Activated T-helper 9 cell treated with anti-CD3 and anti-CD28 coated beads, Interleukin-2, amount 50 U/mL, for 16 hours (primary cell): ENCODE results near the gene ECHDC3.

Experiments
- DNase-seq: peaks from one replicate; pipeline ENCODE4 v3.0.0-alpha.2; 2020; ENCODE audit warnings: low read depth

ECHDC3 gene

GRCh38 chr10:11748866-11749265 is 6.7 kb downstream of the ECHDC3 start:
- no peak for DNase-seq

DNA sequence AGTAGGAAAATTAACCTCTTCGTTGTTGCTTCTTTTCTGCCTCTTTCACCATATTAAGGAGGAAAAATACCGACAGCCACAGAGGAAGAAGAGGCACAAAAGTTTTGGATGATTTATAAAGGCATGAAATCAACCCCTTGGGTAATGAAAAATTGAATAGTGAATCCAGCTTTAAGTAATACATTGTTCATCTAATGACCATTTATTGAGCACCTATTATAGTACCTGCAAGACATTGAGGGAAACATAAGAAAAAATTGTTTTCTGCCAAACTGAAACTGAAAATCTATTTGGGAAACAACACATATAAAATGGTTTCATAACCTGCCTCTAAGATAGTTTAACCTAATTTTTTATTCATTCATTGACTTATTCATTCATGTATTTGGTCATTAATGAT is 8.2 kb downstream of the ECHDC3 start:
- DNase-seq: no peak

DNA sequence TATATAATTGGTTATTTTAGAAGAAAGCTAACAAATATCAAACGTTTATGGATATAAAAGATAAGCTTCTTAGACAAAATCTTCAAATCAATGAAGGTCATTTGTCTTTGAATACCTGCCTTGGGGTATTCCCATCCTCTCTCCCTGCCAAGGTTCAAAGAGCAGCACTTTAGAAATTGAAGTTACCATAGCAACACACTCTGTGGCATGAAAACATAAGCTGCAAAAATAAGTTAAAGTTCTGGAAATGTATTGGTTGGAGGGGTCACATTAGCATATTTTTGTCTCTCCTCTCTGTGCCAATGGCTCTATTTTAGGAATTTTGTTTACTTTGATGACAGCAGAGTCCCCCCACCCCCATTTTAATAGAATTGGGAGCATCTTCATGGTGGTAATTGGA is 12.0 kb downstream of the ECHDC3 start:
- no peak for DNase-seq

DNA sequence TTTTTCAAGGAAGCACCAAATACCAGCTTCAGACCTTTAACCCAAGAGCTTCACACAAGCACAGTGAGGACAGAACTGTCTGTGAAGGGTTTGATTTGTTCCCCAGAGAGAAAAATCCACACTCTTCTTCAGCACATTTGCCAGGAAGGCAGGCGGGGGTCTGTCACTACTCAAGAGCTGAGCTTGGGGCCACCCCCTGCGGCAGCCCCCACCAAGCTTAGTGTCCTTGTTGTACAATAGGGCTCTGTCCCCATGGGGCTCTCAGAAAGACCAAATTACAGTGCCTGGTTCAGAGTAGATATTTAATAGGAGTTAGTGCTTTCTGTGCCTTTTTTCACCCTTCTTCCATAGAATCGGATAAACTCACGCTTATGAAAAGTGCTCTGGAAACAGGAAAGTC is 12.4 kb downstream of the ECHDC3 start:
- no peak for DNase-seq

DNA sequence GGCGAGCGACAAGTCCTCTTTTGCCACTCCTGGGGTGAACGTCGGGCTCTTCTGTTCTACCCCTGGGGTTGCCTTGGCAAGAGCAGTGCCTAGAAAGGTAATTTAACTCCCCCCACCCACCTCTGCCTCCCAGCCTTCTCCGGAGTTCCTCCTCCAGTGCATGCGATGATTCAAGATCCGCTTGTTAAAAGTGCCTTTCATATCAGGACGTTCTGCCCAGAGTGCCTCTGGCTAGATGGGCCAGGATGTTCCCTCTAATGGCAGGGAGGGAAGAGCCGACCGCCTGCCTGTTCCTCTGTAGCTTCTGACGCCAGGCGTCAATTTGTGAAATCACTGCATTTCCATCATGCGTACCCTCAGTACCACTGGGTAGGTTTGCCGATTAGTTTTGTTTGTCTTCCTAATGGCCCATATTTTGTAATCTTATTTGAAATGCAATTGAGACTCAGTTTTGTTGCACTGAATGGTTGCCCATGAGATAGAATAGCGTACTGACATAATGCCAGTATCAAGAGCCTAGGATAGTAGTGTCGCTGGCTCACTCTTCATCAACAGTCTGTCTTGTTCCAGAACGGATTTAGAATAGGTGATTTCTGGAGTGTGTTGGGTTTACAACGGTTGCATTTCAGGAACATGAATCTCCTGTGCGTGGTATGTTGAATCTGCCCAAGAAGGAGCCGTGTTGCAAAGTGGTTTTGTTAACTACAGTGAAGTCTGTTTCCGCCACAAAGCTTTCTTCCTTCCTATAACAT is 13.5 kb downstream of the ECHDC3 start:
- DNase-seq: no peak

DNA sequence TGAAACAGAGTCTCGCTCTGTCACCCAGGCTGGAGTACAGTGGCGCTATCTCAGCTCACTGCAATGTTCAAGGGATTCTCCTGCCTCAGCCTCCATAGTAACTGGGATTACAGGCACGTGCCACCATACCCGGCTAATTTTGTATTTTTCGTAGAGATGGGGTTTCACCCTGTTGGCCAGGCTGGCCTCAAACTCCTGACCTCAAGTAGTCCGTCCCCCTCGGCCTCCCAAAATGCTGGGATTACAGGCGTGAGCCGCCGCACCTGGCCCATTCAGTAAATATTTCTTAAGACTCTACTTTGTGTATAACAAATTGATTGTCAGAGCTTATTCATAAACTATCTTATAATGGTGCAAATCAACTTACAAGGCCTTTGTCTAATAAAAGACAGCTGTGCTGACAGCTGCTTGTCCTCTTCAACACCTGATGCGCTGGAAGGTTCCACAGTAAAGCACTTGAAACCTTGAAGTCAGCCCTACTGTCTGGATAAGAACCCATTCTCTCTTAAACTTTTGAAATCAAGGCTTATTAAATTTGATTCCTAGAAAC is 14.7 kb downstream of the ECHDC3 start:
- no peak for DNase-seq

- DNase-seq: no peak
Observed at GRCh38 chr10:11757454-11757820, 15.3 kb downstream of the ECHDC3 start.

GRCh38 chr10:11757821-11758463 is 15.8 kb downstream of the ECHDC3 start:
- peak; percentile 65 for DNase-seq

- no peak for DNase-seq
Observed at GRCh38 chr10:11758527-11759236, 16.5 kb downstream of the ECHDC3 start.

DNA sequence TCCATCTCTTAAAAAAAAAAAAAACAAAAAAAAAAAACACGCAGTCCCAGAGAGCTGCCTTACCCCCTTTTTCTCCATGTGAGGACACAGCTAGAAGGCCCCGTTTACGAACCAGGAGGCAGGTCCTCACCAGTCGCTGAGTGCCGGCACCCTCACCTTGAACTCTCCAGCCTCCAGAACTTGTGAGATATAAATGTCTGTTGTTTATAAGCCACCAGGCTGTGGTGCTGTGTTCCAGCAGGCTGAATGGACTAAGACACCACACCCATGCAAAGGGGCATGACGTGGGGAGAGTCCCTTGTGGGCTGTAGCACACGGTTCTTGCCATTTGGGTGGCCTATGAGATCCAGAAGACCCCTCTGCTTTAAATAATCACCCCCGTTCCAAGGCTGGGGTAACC is 17.2 kb downstream of the ECHDC3 start:
- DNase-seq: no peak

DNA sequence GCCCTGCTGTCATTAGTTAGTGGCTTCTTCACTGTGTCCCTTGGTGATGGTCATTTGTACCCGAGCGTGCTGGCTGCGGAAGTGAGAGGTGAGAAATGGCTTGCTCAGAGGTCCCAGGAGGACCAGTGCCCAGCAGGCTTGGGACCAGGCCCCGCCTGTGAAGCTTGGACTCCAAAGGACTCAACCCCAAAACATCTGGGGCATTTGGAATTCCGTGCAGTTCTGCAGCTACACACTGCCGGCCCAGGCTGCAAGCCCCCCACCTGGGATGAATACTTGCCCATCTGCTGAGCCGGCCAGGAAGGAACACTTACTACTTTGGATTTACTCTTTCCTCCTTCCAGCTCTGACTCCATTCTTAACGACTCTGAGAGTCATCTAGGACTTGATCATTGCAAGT is 18.0 kb downstream of the ECHDC3 start:
- no peak for DNase-seq

- no peak for DNase-seq
Observed at GRCh38 chr10:11760861-11761260, 18.7 kb downstream of the ECHDC3 start.

GRCh38 chr10:11761431-11761830 is 19.2 kb downstream of the ECHDC3 start:
- DNase-seq: no peak

DNA sequence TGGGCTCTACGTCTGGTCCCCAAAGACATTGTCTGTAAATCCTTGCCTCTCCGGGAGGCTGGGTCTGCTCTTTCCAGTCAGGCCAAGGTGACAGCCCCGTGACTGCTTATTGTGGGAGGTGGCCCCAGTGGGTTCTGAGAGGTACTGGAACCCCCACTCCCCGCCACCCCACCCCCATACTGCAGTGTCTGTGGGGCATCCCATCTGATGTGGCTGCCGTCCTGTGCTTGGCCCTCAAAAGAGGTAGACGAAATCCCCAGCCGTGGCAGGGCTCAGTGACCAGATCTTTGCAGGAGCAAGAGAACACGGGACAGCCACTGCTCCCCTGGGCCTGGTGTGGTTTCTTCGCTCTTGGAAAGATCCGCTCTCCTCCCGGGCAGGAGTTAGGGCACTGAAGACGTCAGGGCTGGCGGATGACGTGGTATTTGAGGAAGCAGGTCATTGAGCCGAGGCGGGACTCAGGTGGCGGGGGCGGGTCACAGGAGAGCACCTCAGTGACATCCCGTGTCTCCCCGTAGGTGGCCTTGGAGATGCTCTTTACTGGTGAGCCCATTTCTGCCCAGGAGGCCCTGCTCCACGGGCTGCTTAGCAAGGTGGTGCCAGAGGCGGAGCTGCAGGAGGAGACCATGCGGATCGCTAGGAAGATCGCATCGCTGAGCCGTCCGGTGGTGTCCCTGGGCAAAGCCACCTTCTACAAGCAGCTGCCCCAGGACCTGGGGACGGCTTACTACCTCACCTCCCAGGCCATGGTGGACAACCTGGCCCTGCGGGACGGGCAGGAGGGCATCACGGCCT is 20.7 kb downstream of the ECHDC3 start:
- DNase-seq: no peak

- no peak for DNase-seq
Observed at GRCh38 chr10:11763501-11763861, 21.3 kb downstream of the ECHDC3 start.

GRCh38 chr10:11765141-11765540 is 23.0 kb downstream of the ECHDC3 start:
- DNase-seq: no peak

DNA sequence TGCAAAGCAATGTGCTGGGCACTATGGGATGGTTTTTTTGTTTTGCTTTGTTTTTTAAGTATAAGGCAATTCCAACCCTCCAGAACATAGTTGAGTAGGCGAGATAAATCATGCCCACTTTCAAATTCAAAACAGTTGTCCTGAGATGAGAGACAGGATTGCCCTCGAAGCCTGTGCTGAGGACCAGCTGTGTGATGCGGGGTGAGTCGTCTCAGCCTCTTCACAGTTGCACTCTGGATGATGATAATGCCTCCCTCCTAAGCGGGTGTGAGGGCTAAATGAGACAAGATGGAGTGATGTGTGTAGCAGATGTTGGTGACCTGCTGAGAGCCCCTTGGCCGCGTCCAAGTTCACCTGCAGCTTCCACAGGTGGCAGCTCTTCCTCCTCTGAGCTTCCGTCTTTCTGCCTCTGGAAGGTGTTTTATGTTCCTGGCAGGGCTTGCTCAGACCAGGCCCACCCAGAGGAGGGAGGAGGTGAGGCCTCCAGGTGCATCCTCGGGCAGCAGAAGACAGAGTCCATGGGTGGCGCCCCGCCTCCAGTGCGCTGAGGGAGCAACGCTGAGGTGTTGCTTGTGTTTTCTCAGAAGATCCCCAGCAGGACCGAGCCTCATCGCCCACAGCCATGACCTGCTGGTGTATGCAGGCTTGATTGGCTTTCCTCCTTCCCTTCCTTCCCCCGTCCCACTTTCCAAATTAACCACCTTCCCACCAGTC is 30.6 kb downstream of the ECHDC3 start:
- no peak for DNase-seq

DNA sequence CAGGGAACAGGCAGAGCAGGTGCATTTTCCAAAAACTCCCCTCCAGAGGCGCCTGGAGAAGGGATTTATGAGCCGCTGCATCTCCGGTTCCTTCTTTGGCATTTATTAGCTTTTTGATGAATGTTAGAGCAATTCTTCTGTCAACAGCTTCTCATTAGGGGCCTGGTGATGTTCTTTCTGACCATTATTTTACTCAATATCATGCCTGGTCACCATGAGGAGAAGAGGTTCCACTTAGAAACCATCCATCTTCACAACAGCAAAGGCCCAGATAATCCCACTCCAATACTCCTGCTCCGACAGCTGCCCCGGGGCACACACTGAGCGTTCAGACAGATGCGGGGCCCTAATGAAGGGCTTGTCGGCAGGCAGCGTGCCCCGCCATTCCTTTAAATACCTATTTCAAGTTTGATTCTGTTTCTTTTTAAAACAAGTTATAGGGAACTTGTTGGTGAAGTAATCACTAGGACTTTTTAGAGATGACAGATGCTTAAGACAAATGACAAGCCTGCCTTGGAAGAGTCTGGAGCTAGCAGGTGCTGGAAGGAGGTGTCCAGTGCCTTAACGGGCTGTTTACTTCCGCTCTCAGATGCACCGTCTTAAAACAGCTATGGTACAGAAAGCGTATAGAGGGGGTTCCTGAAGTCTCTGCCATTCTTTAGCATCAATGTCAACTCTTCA is 31.7 kb downstream of the ECHDC3 start:
- no peak for DNase-seq

DNA sequence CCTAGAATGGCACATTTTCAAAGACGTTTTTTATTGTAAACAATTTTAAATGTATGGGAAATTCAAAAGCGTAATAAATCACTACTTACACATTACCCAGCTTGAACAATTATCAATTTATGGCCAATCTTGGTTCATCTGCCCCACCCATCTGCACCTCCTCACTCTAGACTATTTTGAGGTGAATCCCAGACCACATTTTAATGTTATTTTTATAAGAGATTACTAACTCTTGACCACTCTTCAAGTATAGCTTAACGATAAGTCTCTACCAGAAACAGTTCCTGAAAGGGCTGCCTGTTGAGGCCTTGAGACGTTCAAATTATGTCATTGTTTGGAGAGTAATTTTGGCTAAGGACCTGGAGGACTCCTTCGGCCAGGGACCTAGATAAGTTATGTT is 33.2 kb downstream of the ECHDC3 start:
- no peak for DNase-seq

- DNase-seq: no peak
Observed at GRCh38 chr10:11776080-11776479, 33.9 kb downstream of the ECHDC3 start.

- no peak for DNase-seq
Observed at GRCh38 chr10:11781114-11781513, 38.9 kb downstream of the ECHDC3 start.
